Activated CD8-positive, alpha-beta memory T cell treated with anti-CD3 and anti-CD28 coated beads, Interleukin-2, amount 50 U/mL, for 1 hour (primary cell): ENCODE data around the gene ZNF140.
A peak's percentile ranks its signal among the peaks of the same experiment; 100 is the strongest.

ENCODE experiments used
- DNase-seq: peaks from one replicate; pipeline ENCODE4 v3.0.0-alpha.2; 2020; ENCODE audit errors: extremely low read depth

The ZNF140 gene

GRCh38 chr12:133130038-133130807 is 49.5 kb downstream of the ZNF140 start, which contains the start of the genes ZNF10 and ZNF891:
ZNF10 (plus strand) TSS chr12:133130627; CDS start chr12:133144493, 13,866 bp downstream.
ZNF891 (minus strand) TSS chr12:133130274; CDS start chr12:133121918, 8,356 bp downstream.
- peak; percentile 85 for DNase-seq

GRCh38 chr12:133130808-133131128 is 50.0 kb downstream of the ZNF140 start:
- DNase-seq, result no peak

GRCh38 chr12:133135747-133136146 is 55.0 kb downstream of the ZNF140 start:
- DNase-seq, result no peak

- DNase-seq, result no peak
Observed at GRCh38 chr12:133145981-133146380, 65.3 kb downstream of the ZNF140 start.

GRCh38 chr12:133156125-133156690 is 75.5 kb downstream of the ZNF140 start:
- no peak for DNase-seq
